IPS-18c (cell line): Measurements from ENCODE around the gene CD81.
A peak's percentile ranks its signal among the peaks of the same experiment; 100 is the strongest.
"Not testable (repeated sequence)": the region's sequence is repeated elsewhere in the genome, so short reads cannot be mapped to it uniquely, and the experiment has no call there.

ENCODE experiments used
- H3K4me3 ChIP-seq: 2 replicates; pipeline ENCODE4 v1.7.0; 2013; ENCODE audit warnings: low read depth, mild to moderate bottlenecking, low read length, moderate library complexity; ENCODE audit not compliant: insufficient read depth
- H3K9me3 ChIP-seq: one replicate; pipeline ENCODE4 v1.6.1; 2013; ENCODE audit warnings: mild to moderate bottlenecking, low read length, moderate library complexity; ENCODE audit not compliant: control insufficient read depth, insufficient read depth

CD81 gene, protein sequence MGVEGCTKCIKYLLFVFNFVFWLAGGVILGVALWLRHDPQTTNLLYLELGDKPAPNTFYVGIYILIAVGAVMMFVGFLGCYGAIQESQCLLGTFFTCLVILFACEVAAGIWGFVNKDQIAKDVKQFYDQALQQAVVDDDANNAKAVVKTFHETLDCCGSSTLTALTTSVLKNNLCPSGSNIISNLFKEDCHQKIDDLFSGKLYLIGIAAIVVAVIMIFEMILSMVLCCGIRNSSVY

DNA sequence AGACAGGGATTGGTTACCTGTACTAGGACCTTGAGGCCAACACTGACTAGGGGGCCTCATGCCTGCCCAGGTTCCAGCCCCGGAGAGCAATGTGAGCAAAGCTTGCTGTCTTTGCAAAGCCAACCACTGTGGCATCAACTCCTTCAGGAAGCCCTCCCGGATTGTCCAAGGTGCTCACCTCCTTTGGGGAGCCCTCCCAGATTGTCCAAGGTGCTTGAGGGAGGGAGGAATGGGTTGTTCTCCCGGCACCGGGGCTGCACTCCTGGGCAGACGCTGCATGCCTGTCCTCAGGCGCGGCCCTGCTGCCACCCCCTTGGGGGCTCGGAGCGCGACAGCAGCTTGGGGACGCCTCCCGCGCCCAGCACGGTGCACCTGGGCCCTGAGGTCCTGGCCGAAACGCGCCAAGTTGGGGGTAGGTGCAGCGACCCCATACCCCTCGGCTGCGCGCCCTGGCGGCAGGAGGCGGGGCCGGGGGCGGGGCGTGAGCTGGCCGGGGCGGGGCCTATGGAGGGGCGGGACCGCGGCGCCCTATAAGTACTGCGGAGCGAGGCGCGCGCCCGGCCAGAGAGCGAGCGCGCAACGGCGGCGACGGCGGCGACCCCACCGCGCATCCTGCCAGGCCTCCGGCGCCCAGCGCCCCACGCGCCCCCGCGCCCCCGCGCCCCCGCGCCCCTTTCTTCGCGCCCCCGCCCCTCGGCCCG lies at the start of gene CD81:
Gene CD81, plus strand, starts transcription at position 560 of the 701 bp plus-strand sequence. CDS start 240 bp downstream, outside the sequence.
- Histone ChIP-seq H3K4me3 (peak within 1 kb of the TSS; percentile 82), H3K9me3 (no peaks in the 10 kb centered on the region)

DNA sequence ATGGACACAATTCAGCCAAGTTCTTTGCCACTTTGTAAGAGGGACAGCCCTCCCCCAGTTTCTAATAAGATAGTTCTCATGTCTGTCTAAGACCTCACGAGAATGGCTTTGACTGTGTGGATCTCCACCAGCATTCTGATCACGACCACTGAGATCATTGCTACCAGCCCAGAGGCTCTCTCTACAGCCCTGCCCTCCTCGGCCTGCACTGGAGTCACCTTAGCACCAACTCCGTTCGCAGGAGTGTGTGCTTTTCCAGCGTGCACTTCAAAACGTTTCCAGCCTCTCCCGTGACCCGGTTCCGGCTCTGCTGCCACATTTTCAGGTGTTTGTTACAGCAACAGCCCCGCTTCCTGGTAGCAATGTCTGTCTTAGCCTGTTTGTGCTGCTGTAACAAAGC lies 49.1 kb upstream of the CD81 start:
- no peaks in the 10 kb centered on the region for H3K9me3 ChIP-seq
- H3K4me3 ChIP-seq = no peak overlapping the region

DNA sequence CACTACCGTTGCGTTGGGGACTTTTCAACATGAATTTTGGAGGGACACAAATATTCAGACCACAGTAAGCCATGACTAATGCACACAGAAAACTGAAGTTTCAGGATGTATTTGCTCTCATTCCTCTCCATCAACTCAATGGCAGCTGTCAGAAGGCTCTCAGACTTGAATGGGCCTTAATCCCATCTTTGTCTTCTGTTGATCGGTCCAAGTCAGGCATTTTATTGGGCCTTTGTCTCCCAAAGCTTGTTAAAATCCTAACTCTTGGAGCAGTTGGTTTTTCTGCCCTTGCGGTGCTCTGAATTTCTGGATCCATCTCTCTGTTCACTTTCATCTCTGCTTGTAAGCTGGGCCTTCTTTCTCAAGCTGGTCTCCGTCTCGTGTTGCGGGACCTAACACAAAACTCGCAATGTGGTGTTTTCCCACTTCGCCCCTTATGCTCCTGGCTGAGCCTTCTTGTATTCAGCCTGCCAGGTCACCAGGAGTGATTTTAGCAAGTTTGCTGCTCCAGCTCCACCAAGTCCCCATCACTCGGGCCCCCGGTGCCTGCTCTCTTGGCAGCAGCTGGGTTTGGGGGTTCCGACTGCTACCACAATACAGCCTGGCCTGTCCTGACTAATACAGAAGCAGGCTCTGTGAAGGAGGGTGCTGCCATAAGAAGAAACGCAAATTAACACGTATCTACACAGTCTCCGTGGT lies 48.3 kb upstream of the CD81 start:
- Histone ChIP-seq H3K9me3 (no peaks in the 10 kb centered on the region), H3K4me3 (no peak overlapping the region)

DNA sequence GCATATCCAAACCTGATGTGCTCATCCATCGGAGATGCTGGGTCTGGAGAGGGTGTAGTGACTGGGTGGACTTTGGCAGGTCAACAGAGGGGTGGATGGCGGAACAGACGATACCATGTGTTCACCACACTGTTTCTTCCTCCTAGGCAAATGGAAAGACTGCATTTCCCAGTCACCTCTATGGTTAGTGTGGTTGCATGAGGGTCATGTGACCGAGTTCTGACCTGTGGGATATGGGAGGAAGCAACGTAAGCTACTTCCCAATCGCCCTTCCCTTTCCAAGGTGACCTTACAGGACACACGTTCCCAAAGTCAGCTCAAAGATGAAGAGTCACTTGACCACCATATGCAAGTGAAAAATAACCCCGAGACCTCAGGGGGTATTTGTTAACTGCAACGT lies 47.6 kb upstream of the CD81 start:
- no peaks in the 10 kb centered on the region for H3K9me3 ChIP-seq
- no peak overlapping the region for H3K4me3 ChIP-seq

DNA sequence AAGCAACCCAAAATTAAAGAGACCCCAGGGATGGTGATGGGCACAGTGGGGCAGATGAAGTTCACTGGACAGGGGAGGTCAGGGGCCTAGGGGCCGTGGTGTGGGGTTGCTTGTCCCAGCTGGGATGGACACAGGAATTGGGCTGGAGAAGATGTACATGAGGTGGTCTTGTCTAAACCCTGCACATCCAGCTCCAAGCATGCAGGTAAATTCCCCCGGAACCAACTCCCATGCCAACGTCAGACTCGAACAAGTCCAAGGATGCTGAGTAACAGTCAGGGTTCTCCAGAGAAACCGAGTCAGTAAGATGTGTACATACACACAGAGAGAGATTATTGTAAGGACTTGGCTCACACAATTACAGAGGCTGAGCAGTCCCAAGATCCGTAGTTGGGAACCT lies 46.4 kb upstream of the CD81 start:
- Histone ChIP-seq H3K4me3 (no peak overlapping the region), H3K9me3 (no peaks in the 10 kb centered on the region)

DNA sequence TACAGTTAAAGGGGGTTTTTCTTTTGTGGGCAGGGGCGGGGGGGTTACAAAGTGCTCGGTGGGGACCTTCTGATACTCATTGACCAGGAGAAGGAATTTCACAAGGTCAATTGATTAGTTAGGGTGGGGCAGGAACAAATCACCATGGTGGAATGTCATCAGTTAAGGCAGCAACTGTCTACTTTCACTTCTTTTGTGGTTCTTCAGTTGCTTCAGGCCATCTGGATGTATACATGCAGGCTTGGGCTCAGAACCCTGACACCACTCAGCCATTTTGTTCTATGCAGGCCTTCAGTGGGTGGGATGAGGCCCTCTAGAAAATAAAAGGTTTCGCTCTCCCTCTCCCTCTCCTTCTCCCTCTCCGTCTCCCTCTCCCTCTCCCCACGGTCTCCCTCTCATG lies 45.7 kb upstream of the CD81 start:
- Histone ChIP-seq H3K4me3 (no peak overlapping the region), H3K9me3 (no peaks in the 10 kb centered on the region)

DNA sequence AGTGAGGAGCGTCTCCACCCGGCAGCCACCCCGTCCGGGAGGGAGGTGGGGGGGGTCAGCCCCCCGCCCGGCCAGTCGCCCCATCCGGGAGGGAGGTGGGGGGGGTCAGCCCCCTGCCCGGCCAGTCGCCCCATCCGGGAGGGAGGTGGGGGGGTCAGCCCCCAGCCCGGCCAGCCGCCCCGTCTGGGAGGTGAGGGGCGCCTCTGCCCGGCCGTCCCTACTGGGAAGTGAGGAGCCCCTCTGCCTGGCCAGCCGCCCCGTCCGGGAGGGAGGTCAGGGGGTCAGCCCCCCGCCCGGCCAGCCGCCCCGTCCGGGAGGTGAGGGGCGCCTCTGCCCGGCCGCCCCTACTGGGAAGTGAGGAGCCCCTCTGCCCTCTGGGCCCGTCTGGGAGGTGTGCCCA lies 44.5 kb upstream of the CD81 start:
- not testable (repeated sequence) for H3K4me3 ChIP-seq, H3K9me3 ChIP-seq

DNA sequence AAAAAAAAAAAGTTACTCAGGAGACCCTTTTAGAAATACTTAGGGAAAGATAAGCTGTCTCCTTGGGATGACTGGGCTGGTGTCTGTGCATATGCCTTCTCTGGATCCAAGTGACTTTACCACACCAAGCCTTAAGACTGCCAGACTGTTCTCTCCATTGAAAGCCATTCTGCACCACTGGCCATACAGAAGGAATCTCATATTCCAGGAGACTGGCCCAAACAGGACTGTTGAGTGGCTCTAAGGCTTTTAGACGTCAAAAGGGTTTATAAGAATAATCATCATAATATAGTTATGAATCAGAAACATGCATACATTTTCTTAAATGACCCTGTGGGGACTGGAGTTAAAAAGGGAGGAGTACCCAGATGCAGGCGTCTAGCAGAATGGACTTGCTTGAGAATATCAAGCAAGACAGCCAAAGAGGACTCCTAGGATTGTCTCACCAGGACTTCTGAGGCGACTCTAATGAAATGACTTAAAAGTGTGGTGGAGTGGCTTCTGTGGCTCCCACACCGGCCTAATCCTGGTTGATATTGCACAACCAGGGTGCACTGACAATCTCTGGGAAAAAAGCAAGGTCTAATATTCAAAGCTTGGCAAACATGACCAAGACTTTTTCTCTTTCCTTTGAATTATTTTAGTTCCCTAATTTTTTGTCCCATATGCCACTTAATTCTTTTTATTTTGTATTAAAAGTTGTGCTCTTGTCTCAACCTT lies 43.5 kb upstream of the CD81 start:
- H3K9me3 ChIP-seq, H3K4me3 ChIP-seq: not testable (repeated sequence)

DNA sequence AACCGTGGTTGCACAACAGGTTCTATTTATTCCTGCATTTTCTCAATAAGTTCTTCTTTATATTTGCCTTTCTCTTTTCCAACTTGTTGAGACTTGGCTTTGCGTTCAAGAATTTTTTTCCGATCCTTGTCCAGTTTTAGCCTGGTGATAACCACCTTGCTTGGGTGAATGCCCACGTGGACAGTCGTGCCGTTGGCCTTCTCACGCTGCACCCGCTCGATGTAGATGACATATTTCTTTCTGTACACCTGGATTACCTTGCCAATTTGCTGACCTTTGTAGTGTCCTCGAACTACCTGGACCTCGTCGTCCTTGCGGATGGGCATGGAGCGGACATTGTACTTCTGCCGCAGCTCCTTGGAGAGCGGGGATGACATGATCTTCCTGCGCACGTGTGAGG lies 41.8 kb upstream of the CD81 start:
- H3K4me3 ChIP-seq, H3K9me3 ChIP-seq: not testable (repeated sequence)

DNA sequence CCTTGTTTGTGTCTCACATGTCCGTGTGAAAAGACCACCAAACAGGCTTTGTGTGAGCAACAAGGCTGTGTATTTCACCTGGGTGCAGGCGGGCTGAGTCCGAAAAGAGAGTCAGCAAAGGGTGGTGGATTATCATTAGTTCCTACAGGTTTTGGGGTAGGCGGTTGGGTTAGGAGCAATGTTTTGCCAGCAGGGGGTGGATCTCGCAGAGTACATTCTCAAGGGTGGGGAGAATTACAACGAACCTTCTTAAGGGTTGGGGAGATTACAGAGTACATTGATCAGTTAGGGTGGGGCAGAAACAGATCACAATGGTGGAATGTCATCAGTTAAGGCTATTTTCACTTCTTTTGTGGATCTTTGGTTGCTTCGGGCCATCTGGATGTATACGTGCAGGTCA lies 38.4 kb upstream of the CD81 start:
- not testable (repeated sequence) for H3K9me3 ChIP-seq, H3K4me3 ChIP-seq

DNA sequence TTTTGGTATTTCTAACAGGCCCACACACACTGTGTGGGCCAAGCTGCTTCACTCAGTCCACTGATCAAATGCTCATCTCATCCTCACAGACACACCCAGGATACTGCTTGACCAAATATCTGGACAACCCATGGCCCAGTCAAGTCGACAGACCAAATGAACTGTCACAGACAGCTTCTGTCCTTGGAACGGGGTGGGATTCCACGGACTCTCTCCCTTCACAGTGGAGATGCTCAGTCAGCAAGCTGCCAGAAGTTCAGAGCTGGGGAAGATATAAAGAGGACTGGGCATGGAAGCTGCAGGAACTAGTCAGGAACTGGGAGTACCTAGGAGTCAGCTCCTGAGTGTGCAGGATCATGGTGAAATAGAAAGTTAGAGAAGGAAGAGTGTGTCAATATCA lies 34.6 kb upstream of the CD81 start:
- Histone ChIP-seq H3K4me3 (no peak overlapping the region), H3K9me3 (peaks cover 4% of the 10 kb centered on the region)

DNA sequence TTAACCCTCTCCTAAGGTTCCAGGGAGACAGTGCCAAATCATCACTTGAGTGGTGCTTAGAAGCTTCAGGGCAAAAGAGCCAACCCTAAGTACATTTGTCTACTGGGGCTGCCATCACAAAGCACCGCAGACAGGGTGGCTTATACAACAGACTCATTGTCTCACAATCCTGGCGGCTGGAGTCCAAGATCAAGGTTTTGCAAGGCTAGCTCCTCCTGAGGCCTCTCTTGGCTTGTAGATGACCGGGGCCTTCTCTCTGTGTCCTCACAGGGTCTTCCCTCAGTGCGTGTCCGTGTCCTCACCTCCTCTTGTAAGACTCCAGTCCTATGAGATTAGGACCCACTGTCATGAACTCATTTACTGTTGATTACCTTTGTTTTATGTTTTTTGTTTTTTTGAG lies 34.1 kb upstream of the CD81 start:
- Histone ChIP-seq H3K4me3 (no peak overlapping the region), H3K9me3 (peaks cover 6% of the 10 kb centered on the region)

DNA sequence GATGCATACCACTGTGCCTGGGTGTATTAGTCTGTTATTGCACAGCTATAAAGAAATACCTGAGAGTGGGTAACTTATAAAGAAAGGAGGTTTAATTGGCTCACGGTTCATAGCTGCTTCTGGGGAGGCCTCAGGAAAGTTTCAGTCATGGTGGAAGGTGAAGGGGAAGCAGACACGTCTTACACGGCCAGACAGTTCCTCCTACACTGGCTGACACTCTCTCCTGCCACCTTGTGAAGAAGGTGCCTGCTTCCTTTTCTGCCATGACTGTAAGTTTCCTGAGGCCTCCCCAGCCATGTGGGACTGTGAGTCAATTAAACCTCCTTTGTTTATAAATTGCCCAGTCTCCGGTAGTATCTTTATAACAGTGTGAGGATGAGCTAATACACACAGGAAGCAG lies 33.6 kb upstream of the CD81 start:
- no peak overlapping the region for H3K4me3 ChIP-seq
- H3K9me3 ChIP-seq = peaks cover 8% of the 10 kb centered on the region

DNA sequence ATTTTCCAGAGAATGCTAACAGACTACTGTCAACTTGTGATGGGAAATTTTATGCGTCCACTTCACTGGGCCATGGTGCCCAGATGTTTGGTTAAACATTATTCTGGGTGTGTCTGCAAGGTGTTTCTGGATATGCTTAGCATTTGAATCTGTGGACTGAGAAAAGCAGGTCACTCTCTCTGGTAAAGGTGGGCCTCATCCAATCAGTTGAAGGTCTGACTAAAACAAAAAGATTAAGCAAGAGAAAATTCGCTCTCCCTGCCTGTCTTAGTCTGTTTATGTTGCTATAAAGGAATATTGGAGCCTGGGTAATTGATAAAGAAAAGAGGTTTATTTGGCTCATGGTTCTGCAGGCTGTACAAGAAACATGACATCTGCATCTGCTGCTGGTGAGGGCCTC lies 32.1 kb upstream of the CD81 start:
- no peak overlapping the region for H3K4me3 ChIP-seq
- peaks cover 12% of the 10 kb centered on the region for H3K9me3 ChIP-seq

DNA sequence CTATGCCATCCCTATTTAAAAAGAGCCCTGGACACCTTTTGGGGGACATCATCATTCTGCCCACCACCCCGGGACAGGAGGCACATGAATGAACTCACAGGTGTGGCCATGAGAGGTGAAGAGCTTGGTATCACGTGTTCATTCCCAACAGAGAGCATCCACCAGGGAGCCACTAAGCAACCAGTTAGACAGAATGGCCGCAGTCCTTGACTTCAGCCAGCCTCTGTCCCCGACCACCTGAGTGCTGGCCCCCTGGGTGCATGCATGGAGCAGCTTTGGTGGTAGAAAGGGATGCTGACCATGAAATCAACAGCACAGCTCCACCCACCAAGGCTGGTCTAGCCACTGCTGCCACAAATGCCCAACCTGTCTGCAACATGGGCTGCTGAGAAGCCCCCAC lies 31.1 kb upstream of the CD81 start:
- H3K9me3 ChIP-seq = peaks cover 17% of the 10 kb centered on the region
- H3K4me3 ChIP-seq = no peak overlapping the region

DNA sequence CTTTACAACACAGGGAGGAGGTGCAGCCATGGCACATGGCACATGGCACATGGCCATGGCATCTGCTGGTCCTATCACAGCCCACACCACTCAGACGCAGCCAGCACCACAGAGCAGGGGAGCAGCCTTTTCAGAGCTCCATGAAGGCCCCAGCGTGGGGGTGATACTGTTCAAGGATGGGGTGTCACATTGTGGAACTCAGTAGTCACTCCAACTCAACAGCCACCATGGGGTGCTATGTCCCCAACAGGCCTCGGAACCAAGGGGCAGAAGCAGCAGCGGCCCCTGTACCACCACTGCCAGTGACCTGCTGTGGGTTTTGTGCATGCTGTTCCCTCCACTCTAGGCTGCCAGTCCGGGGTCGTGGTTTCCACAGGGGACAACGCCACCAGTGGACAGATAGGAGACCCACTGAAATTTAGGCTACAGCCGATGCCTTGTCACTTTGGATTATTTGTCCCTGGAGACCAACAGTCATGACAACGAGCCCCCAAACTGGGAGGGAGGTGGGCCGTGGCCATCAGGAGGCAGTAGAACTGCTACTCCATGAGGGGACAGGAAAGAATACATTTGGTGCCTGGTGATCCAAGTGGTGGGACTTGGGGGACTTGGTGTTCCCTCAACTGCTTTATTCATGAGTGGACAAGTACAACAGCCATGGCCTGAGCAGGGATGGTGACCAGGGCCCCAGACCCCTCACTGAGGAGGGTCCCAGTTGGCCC lies 30.4 kb upstream of the CD81 start:
- peaks cover 17% of the 10 kb centered on the region for H3K9me3 ChIP-seq
- no peak overlapping the region for H3K4me3 ChIP-seq

DNA sequence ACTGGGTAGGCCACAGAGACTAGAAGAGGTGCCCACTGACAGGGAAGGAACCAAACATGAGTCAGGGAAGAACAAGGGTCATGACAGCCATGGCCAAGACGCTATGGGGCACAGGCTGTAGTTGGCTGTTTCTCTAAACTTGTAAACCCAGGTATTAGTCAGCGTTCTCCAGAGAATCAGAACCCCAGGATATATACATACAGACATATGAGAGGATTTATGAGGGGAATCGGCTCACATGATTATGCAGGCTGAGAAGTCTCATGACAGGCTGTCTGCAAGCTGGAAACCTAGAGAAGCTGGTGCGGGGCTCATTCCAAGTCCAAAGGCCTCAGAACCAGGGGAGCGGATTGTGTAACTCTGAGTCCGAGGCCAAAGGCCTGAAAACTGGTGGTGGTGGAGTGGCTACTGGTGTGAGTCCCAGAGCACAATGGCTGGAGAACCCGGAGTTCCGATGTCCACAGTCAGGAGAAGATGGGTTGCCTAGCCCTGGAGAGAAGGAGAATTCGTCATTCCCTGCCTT lies 29.7 kb upstream of the CD81 start:
- Histone ChIP-seq H3K9me3 (peaks cover 15% of the 10 kb centered on the region), H3K4me3 (no peak overlapping the region; the same call in 1 of the 2 replicates)
